Measurements from ENCODE around the gene PEPD.

PEPD gene

GRCh38 chr19:33357556-33357955 is 164.0 kb downstream of the PEPD start:
- no peak for TF ChIP-seq POLR2AphosphoS5 (IDR thresholded peaks at IDR 0.05; ENCODE audit: low read depth, low read length)
- TF ChIP-seq FOXP2 (optimal IDR thresholded peaks at IDR 0.05; ENCODE audit: borderline replicate concordance, extremely low read depth, extremely low read length, insufficient read depth) = no peak
- TF ChIP-seq TAF1 (IDR thresholded peaks at IDR 0.05; ENCODE audit: borderline replicate concordance, insufficient read depth, low read length) = no peak
- TF ChIP-seq SIN3A (IDR thresholded peaks at IDR 0.05; ENCODE audit: borderline replicate concordance, insufficient read depth, low read length) = no peak
- no peak for TF ChIP-seq REST (IDR thresholded peaks at IDR 0.05; ENCODE audit: insufficient read depth in 1 of 2, low read depth in 2 of 2, low read length in 2 of 2)

GRCh38 chr19:33355535-33355934 is 166.1 kb downstream of the PEPD start:
- no peak for TF ChIP-seq REST (IDR thresholded peaks at IDR 0.05; ENCODE audit: insufficient read depth in 1 of 2, low read depth in 2 of 2, low read length in 2 of 2)
- TF ChIP-seq SIN3A (IDR thresholded peaks at IDR 0.05; ENCODE audit: borderline replicate concordance, insufficient read depth, low read length) = no peak
- no peak for TF ChIP-seq POLR2AphosphoS5 (IDR thresholded peaks at IDR 0.05; ENCODE audit: low read depth, low read length)

- TF ChIP-seq SIN3A (IDR thresholded peaks at IDR 0.05; ENCODE audit: borderline replicate concordance, insufficient read depth, low read length) (no peak), TAF1 (IDR thresholded peaks at IDR 0.05; ENCODE audit: borderline replicate concordance, insufficient read depth, low read length) (no peak), POLR2AphosphoS5 (IDR thresholded peaks at IDR 0.05; ENCODE audit: low read depth, low read length) (no peak), REST (IDR thresholded peaks at IDR 0.05; ENCODE audit: insufficient read depth in 1 of 2, low read depth in 2 of 2, low read length in 2 of 2) (no peak), FOXP2 (optimal IDR thresholded peaks at IDR 0.05; ENCODE audit: borderline replicate concordance, extremely low read depth, extremely low read length, insufficient read depth) (no peak)
These were observed 170.9 kb downstream of the PEPD start for GRCh38 chr19:33350538-33351309.

- TF ChIP-seq SIN3A (IDR thresholded peaks at IDR 0.05; ENCODE audit: borderline replicate concordance, insufficient read depth, low read length) = no peak
- no peak for TF ChIP-seq TAF1 (IDR thresholded peaks at IDR 0.05; ENCODE audit: borderline replicate concordance, insufficient read depth, low read length)
- TF ChIP-seq FOXP2 (optimal IDR thresholded peaks at IDR 0.05; ENCODE audit: borderline replicate concordance, extremely low read depth, extremely low read length, insufficient read depth) = no peak
- TF ChIP-seq REST (IDR thresholded peaks at IDR 0.05; ENCODE audit: insufficient read depth in 1 of 2, low read depth in 2 of 2, low read length in 2 of 2) = no peak
- TF ChIP-seq POLR2AphosphoS5 (IDR thresholded peaks at IDR 0.05; ENCODE audit: low read depth, low read length) = no peak
These were observed 172.0 kb downstream of the PEPD start for GRCh38 chr19:33349319-33350289.

Measured in PFSK-1 (cell line).